DND-41 (cell line): ENCODE measurements around the gene VPS13A.

Experiments
- ATAC-seq: fragments of 200-7000 bp; cut with Tn5 transposase; 3 replicates; pipeline ENCODE4 v1.9.1; 2021; ENCODE audit warnings: low read depth; ENCODE audit not compliant: insufficient read depth
- DNase-seq: peaks from one replicate; pipeline ENCODE4 v3.0.0-alpha.2; 2020
- H2AFZ ChIP-seq: 2 replicates; pipeline ENCODE4 v1.6.0; 2012; ENCODE audit warnings: low read depth, low read length
- H3K27ac ChIP-seq: 2 replicates; pipeline ENCODE4 v1.5.1; 2012; ENCODE audit warnings: low read length, inconsistent platforms
- H3K27me3 ChIP-seq: fragments of 200-600 bp; sonication (generic); 2 replicates; pipeline ENCODE4 v1.6.0; 2012; ENCODE audit warnings: low read length, mild to moderate bottlenecking, inconsistent platforms; ENCODE audit not compliant: insufficient read depth, poor library complexity
- H3K36me3 ChIP-seq: 2 replicates; pipeline ENCODE4 v1.5.1; 2012; ENCODE audit warnings: low read length, inconsistent platforms; ENCODE audit not compliant: insufficient read depth
- H3K4me1 ChIP-seq: 2 replicates; pipeline ENCODE4 v1.5.1; 2012; ENCODE audit warnings: mild to moderate bottlenecking, low read length; ENCODE audit not compliant: insufficient read depth
- H3K4me2 ChIP-seq: 2 replicates; pipeline ENCODE4 v1.6.0; 2012; ENCODE audit warnings: mild to moderate bottlenecking, moderate library complexity, low read length, inconsistent platforms; ENCODE audit not compliant: insufficient read depth
- H3K4me3 ChIP-seq, 2 experiments: fragments of 200-600 bp in 1 of 2; shearing (Covaris generic) in 1 of 2; 2 replicates each; pipeline ENCODE4 v1.5.1; 2012 to 2016; ENCODE audit warnings: inconsistent platforms in 2 of 2, low read length in 2 of 2, mild to moderate bottlenecking in 2 of 2, low read depth in 1 of 2, moderate library complexity in 1 of 2
- H3K79me2 ChIP-seq: 2 replicates; pipeline ENCODE4 v1.6.0; 2012; ENCODE audit warnings: low read length, inconsistent platforms; ENCODE audit not compliant: insufficient read depth
- H3K9ac ChIP-seq: 2 replicates; pipeline ENCODE4 v1.6.0; 2012; ENCODE audit warnings: low read depth, mild to moderate bottlenecking, inconsistent platforms, low read length, moderate library complexity
- H3K9me3 ChIP-seq: 2 replicates; pipeline ENCODE4 v1.5.1; 2012; ENCODE audit warnings: low read length, moderate library complexity, mild to moderate bottlenecking, inconsistent platforms; ENCODE audit not compliant: insufficient read depth, severe bottlenecking
- H4K20me1 ChIP-seq: 2 replicates; pipeline ENCODE4 v1.6.0; 2012; ENCODE audit warnings: low read length; ENCODE audit not compliant: insufficient read depth
- EZH2 ChIP-seq: IDR thresholded peaks from 3 replicates; pipeline ENCODE4 v1.6.1; 2012; ENCODE audit warnings: borderline replicate concordance, low read depth, mild to moderate bottlenecking, moderate library complexity, low read length, inconsistent platforms; ENCODE audit not compliant: severe bottlenecking
- TF ChIP-seq, protein P1 (sequence below): IDR thresholded peaks from 2 replicates; pipeline ENCODE4 v1.5.1; 2012; ENCODE audit warnings: borderline replicate concordance, low read length, moderate library complexity, mild to moderate bottlenecking; ENCODE audit not compliant: poor library complexity, severe bottlenecking; ENCODE audit errors: extremely low read depth

The VPS13A gene

GRCh38 chr9:77211561-77211960 lies 34.2 kb downstream of the VPS13A start:
- no peaks in the 10 kb centered on the region for H3K79me2 ChIP-seq
- peaks cover 25% of the 10 kb centered on the region for H3K36me3 ChIP-seq
- H3K27ac ChIP-seq: no peak overlapping the region
- H2AFZ ChIP-seq: no peak overlapping the region
- no peaks in the 10 kb centered on the region for H3K27me3 ChIP-seq
- ATAC-seq (no peak), DNase-seq (no peak)
- no peak overlapping the region for H3K4me2 ChIP-seq
- no peak overlapping the region for H3K9ac ChIP-seq
- no peak for TF ChIP-seq EZH2
- TF ChIP-seq, protein P1, sequence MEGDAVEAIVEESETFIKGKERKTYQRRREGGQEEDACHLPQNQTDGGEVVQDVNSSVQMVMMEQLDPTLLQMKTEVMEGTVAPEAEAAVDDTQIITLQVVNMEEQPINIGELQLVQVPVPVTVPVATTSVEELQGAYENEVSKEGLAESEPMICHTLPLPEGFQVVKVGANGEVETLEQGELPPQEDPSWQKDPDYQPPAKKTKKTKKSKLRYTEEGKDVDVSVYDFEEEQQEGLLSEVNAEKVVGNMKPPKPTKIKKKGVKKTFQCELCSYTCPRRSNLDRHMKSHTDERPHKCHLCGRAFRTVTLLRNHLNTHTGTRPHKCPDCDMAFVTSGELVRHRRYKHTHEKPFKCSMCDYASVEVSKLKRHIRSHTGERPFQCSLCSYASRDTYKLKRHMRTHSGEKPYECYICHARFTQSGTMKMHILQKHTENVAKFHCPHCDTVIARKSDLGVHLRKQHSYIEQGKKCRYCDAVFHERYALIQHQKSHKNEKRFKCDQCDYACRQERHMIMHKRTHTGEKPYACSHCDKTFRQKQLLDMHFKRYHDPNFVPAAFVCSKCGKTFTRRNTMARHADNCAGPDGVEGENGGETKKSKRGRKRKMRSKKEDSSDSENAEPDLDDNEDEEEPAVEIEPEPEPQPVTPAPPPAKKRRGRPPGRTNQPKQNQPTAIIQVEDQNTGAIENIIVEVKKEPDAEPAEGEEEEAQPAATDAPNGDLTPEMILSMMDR: no peak
- H3K9me3 ChIP-seq: no peaks in the 10 kb centered on the region
- H3K4me1 ChIP-seq: no peaks in the 10 kb centered on the region
- no peak overlapping the region for H3K4me3 ChIP-seq
- H4K20me1 ChIP-seq: no peaks in the 10 kb centered on the region; the same call in 1 of the 2 replicates

GRCh38 chr9:77212801-77213200 lies 35.5 kb downstream of the VPS13A start:
- peaks cover 29% of the 10 kb centered on the region for H3K36me3 ChIP-seq
- ATAC-seq: no peak
- no peak overlapping the region for H2AFZ ChIP-seq
- H3K9me3 ChIP-seq: no peaks in the 10 kb centered on the region
- H3K27me3 ChIP-seq: no peaks in the 10 kb centered on the region
- H3K4me1 ChIP-seq: no peaks in the 10 kb centered on the region
- no peaks in the 10 kb centered on the region for H3K79me2 ChIP-seq
- no peak for DNase-seq
- TF ChIP-seq, protein P1: no peak
- TF ChIP-seq EZH2: no peak
- no peaks in the 10 kb centered on the region; the same call in 1 of the 2 replicates for H4K20me1 ChIP-seq
- H3K4me2 ChIP-seq: no peak overlapping the region
- no peak overlapping the region for H3K27ac ChIP-seq
- H3K9ac ChIP-seq: no peak overlapping the region
- H3K4me3 ChIP-seq: no peak overlapping the region

GRCh38 chr9:77215874-77216273 lies 38.5 kb downstream of the VPS13A start:
- DNase-seq (no peak), ATAC-seq (0 out of 3 replicates have a peak, but pooled peaks have one; percentile 37)
- Histone ChIP-seq H3K4me2 (no peak overlapping the region), H3K79me2 (no peaks in the 10 kb centered on the region), H3K4me3 (no peak overlapping the region), H3K4me1 (no peaks in the 10 kb centered on the region), H3K27me3 (no peaks in the 10 kb centered on the region), H3K27ac (no peak overlapping the region), H4K20me1 (no peaks in the 10 kb centered on the region; the same call in 1 of the 2 replicates), H2AFZ (no peak overlapping the region), H3K36me3 (peaks cover 32% of the 10 kb centered on the region; the same call in 1 of the 2 replicates), H3K9me3 (no peaks in the 10 kb centered on the region), H3K9ac (no peak overlapping the region)
- TF ChIP-seq EZH2: no peak
- TF ChIP-seq, protein P1: peak; percentile 15

DNA sequence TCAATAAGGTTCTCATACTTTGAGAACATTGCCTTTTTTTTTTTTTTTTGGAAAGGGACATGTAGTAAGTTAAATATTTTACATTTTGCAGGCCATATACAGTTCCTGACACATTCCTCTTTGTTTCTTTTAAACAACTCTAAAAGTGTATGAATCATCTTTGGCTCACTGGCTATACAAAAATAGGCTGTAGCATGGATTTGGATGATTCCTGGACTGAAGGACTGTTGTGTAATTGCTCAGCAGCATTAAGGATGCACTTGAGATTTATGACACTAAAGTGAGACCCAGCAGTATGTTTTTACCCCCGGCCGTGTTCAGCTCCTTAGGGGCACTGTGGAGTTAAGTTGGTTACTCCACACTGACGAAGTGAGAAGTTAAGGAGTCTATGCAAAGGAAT lies 41.3 kb downstream of the VPS13A start:
- peaks cover 38% of the 10 kb centered on the region for H3K36me3 ChIP-seq
- H3K27me3 ChIP-seq: no peaks in the 10 kb centered on the region
- no peak overlapping the region for H3K4me2 ChIP-seq
- no peak for ATAC-seq
- no peak overlapping the region for H2AFZ ChIP-seq
- H3K4me3 ChIP-seq: no peak overlapping the region
- H3K79me2 ChIP-seq: no peaks in the 10 kb centered on the region
- H4K20me1 ChIP-seq: no peaks in the 10 kb centered on the region
- H3K4me1 ChIP-seq: no peaks in the 10 kb centered on the region
- H3K27ac ChIP-seq: no peak overlapping the region
- no peaks in the 10 kb centered on the region for H3K9me3 ChIP-seq
- no peak for DNase-seq
- TF ChIP-seq, protein P1: no peak
- TF ChIP-seq EZH2: no peak
- H3K9ac ChIP-seq: no peak overlapping the region
